ENCODE measurements around the gene WNT9A. TPM values are rescaled to one million over a fixed set of nuclear protein-coding genes. Genes with fewer than 3 reads are reported as not detected.

Gene WNT9A
- total and polyA plus RNA-seq, 4 donors = 0.03 to 0.08 TPM; not detected in 2

- H3K27me3 ChIP-seq (ENCODE audit: control insufficient read depth in 4 of 4, insufficient read depth in 4 of 4, low read length in 3 of 4) = no peaks in the 10 kb centered on the region
- no peak for TF ChIP-seq TAF1 (conservative IDR thresholded peaks at IDR 0.05)
- no peak for TF ChIP-seq CTCF (IDR thresholded peaks at IDR 0.05; ENCODE audit: low read depth, low read length, missing input control)
- TF ChIP-seq, protein P1, sequence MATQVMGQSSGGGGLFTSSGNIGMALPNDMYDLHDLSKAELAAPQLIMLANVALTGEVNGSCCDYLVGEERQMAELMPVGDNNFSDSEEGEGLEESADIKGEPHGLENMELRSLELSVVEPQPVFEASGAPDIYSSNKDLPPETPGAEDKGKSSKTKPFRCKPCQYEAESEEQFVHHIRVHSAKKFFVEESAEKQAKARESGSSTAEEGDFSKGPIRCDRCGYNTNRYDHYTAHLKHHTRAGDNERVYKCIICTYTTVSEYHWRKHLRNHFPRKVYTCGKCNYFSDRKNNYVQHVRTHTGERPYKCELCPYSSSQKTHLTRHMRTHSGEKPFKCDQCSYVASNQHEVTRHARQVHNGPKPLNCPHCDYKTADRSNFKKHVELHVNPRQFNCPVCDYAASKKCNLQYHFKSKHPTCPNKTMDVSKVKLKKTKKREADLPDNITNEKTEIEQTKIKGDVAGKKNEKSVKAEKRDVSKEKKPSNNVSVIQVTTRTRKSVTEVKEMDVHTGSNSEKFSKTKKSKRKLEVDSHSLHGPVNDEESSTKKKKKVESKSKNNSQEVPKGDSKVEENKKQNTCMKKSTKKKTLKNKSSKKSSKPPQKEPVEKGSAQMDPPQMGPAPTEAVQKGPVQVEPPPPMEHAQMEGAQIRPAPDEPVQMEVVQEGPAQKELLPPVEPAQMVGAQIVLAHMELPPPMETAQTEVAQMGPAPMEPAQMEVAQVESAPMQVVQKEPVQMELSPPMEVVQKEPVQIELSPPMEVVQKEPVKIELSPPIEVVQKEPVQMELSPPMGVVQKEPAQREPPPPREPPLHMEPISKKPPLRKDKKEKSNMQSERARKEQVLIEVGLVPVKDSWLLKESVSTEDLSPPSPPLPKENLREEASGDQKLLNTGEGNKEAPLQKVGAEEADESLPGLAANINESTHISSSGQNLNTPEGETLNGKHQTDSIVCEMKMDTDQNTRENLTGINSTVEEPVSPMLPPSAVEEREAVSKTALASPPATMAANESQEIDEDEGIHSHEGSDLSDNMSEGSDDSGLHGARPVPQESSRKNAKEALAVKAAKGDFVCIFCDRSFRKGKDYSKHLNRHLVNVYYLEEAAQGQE (IDR thresholded peaks at IDR 0.05) = no peak
- no peak for TF ChIP-seq FOXA1 (IDR thresholded peaks at IDR 0.05)
- TF ChIP-seq, protein P2, sequence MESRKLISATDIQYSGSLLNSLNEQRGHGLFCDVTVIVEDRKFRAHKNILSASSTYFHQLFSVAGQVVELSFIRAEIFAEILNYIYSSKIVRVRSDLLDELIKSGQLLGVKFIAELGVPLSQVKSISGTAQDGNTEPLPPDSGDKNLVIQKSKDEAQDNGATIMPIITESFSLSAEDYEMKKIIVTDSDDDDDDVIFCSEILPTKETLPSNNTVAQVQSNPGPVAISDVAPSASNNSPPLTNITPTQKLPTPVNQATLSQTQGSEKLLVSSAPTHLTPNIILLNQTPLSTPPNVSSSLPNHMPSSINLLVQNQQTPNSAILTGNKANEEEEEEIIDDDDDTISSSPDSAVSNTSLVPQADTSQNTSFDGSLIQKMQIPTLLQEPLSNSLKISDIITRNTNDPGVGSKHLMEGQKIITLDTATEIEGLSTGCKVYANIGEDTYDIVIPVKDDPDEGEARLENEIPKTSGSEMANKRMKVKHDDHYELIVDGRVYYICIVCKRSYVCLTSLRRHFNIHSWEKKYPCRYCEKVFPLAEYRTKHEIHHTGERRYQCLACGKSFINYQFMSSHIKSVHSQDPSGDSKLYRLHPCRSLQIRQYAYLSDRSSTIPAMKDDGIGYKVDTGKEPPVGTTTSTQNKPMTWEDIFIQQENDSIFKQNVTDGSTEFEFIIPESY (IDR thresholded peaks at IDR 0.05) = no peak
- TF ChIP-seq ATF3 (IDR thresholded peaks at IDR 0.05) = no peak
- TF ChIP-seq RXRA (IDR thresholded peaks at IDR 0.05) = no peak
- no peak for TF ChIP-seq GABPA (IDR thresholded peaks at IDR 0.05 in 1 of 2, conservative IDR thresholded peaks at IDR 0.05 in 1 of 2)
- TF ChIP-seq SP1 (IDR thresholded peaks at IDR 0.05) = no peak
- TF ChIP-seq YY1 (IDR thresholded peaks at IDR 0.05) = no peak
- no peak for TF ChIP-seq FOXA2 (IDR thresholded peaks at IDR 0.05)
- no peak for TF ChIP-seq NR2F2 (IDR thresholded peaks at IDR 0.05)
- 79% methylated on average over 24 of the region's 24 CpGs for WGBS
- H3K9me3 ChIP-seq (ENCODE audit: control insufficient read depth in 4 of 4, low read length in 3 of 4) = no peaks in the 10 kb centered on the region
- H3K36me3 ChIP-seq (ENCODE audit: control insufficient read depth in 4 of 4, insufficient read depth in 3 of 4, low read depth in 1 of 4, low read length in 3 of 4) = no peaks in the 10 kb centered on the region
- DNase-seq (ENCODE audit: low spot score) = peak; percentile 29
- H3K4me3 ChIP-seq (ENCODE audit: low read depth in 1 of 3, low read length in 3 of 3) = no peak overlapping the region
- H3K9ac ChIP-seq (ENCODE audit: low read depth in 1 of 2, low read length in 2 of 2) = no peak overlapping the region
- H3K4me1 ChIP-seq (ENCODE audit: control insufficient read depth in 4 of 4, insufficient read depth in 4 of 4, low read length in 3 of 4) = no peaks in the 10 kb centered on the region
- H3K27ac ChIP-seq (ENCODE audit: low read depth in 1 of 2, low read length in 2 of 2) = no peak overlapping the region
These were observed 51.7 kb downstream of the WNT9A start for GRCh38 chr1:227895828-227896685.

- no peak for TF ChIP-seq FOXA1 (IDR thresholded peaks at IDR 0.05)
- TF ChIP-seq GABPA (IDR thresholded peaks at IDR 0.05 in 1 of 2, conservative IDR thresholded peaks at IDR 0.05 in 1 of 2) = no peak
- no peak for TF ChIP-seq TAF1 (conservative IDR thresholded peaks at IDR 0.05)
- no peak for TF ChIP-seq NR2F2 (IDR thresholded peaks at IDR 0.05)
- TF ChIP-seq ATF3 (IDR thresholded peaks at IDR 0.05) = no peak
- no peak for TF ChIP-seq JUND (IDR thresholded peaks at IDR 0.05)
- TF ChIP-seq SP1 (IDR thresholded peaks at IDR 0.05) = no peak
- no peak for TF ChIP-seq HNF4A (conservative IDR thresholded peaks at IDR 0.05)
- no peak for TF ChIP-seq YY1 (IDR thresholded peaks at IDR 0.05)
- no peak for TF ChIP-seq MAX (IDR thresholded peaks at IDR 0.05)
- no peak for TF ChIP-seq RAD21 (IDR thresholded peaks at IDR 0.05)
- Histone ChIP-seq H3K9me3 (ENCODE audit: control insufficient read depth in 4 of 4, low read length in 3 of 4) (no peaks in the 10 kb centered on the region), H3K4me3 (ENCODE audit: low read depth in 1 of 3, low read length in 3 of 3) (no peak overlapping the region), H3K27ac (ENCODE audit: low read depth in 1 of 2, low read length in 2 of 2) (no peak overlapping the region), H3K27me3 (ENCODE audit: control insufficient read depth in 4 of 4, insufficient read depth in 4 of 4, low read length in 3 of 4) (no peaks in the 10 kb centered on the region), H3K9ac (ENCODE audit: low read depth in 1 of 2, low read length in 2 of 2) (no peak overlapping the region), H3K36me3 (ENCODE audit: control insufficient read depth in 4 of 4, insufficient read depth in 3 of 4, low read depth in 1 of 4, low read length in 3 of 4) (no peaks in the 10 kb centered on the region), H3K4me1 (ENCODE audit: control insufficient read depth in 4 of 4, insufficient read depth in 4 of 4, low read length in 3 of 4) (no peaks in the 10 kb centered on the region)
- DNase-seq (ENCODE audit: low spot score) = peak; percentile 27
- WGBS = 87% methylated on average over 12 of the region's 12 CpGs
These were observed 52.8 kb downstream of the WNT9A start for GRCh38 chr1:227894831-227895451.
